Measurements from ENCODE around the gene TCERG1L. TPM values are rescaled to one million over a fixed set of nuclear protein-coding genes. Genes with fewer than 3 reads are reported as not detected.

Gene TCERG1L
- total RNA-seq, 2 experiments from 2014 or later = 0.08 TPM; not detected in 1

DNA sequence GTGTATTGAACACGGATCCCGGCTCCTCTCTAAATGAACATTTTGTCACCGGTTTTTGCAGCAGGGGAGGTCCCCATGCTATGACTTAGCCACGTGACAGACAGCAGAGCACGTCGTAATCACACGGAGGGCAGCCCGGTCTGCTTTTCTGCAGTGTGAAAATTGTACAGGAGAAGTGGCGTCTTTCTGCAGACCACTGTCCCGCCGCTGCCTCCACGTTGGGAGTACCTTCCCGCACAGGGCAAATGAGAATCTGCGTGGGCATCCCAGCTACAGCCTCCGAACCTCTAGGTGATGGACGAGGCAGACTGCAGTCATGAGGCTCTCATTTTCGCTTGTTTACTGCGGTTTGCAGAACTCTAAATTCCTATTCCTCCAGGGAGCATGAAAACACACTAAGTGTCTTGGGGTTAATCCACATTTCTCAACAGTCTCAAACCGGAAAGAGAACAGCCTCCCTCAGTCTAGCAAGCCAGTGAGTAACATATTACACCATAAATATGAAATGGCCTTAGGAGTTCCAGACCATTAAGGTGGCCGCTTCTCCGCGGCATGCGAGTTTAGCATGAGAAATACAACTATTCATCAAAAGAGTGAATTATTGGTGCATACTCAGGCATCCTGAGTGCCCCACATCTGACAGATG is 89.8 kb downstream of the TCERG1L start:
- Mint-ChIP-seq H3K4me1 (no peaks in the 10 kb centered on the region), H3K27me3 (peaks cover 3% of the 10 kb centered on the region), H3K36me3 (no peaks in the 10 kb centered on the region), H3K4me3 (no peak overlapping the region), H3K9me3 (no peaks in the 10 kb centered on the region), H3K27ac (no peak overlapping the region)
- no peak for DNase-seq

- no peak overlapping the region for H3K4me3 Mint-ChIP-seq
- H3K36me3 Mint-ChIP-seq = no peaks in the 10 kb centered on the region
- no peak overlapping the region for H3K27ac Mint-ChIP-seq
- H3K4me1 Mint-ChIP-seq = no peaks in the 10 kb centered on the region
- peaks cover 3% of the 10 kb centered on the region for H3K27me3 Mint-ChIP-seq
- no peaks in the 10 kb centered on the region for H3K9me3 Mint-ChIP-seq
- no peak for DNase-seq
Observed at GRCh38 chr10:131220601-131221171, 90.8 kb downstream of the TCERG1L start.

GRCh38 chr10:131219955-131220489 is 91.5 kb downstream of the TCERG1L start:
- Mint-ChIP-seq H3K4me3 (no peak overlapping the region), H3K4me1 (no peaks in the 10 kb centered on the region), H3K9me3 (no peaks in the 10 kb centered on the region), H3K27me3 (peaks cover 3% of the 10 kb centered on the region), H3K36me3 (no peaks in the 10 kb centered on the region), H3K27ac (no peak overlapping the region)
- DNase-seq = no peak

DNA sequence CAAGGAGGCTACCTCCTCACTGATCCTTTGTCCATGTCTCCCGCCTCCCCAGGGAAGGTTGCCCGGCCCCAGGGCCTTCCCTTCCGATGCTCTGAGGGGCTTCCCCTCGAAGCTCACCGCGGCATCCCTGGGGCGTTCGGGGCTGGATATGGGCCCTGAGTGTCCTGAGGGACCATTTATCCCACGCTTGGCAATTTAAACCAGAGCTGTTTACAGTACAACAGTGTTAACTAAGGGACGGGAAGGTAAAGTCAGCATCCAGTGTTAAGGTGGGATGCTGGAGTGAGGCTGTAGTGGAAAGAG is 92.0 kb downstream of the TCERG1L start:
- no peak for DNase-seq
- peaks cover 3% of the 10 kb centered on the region for H3K27me3 Mint-ChIP-seq
- H3K36me3 Mint-ChIP-seq = no peaks in the 10 kb centered on the region
- no peaks in the 10 kb centered on the region for H3K9me3 Mint-ChIP-seq
- no peak overlapping the region for H3K4me3 Mint-ChIP-seq
- H3K27ac Mint-ChIP-seq = no peak overlapping the region
- H3K4me1 Mint-ChIP-seq = no peaks in the 10 kb centered on the region

DNA sequence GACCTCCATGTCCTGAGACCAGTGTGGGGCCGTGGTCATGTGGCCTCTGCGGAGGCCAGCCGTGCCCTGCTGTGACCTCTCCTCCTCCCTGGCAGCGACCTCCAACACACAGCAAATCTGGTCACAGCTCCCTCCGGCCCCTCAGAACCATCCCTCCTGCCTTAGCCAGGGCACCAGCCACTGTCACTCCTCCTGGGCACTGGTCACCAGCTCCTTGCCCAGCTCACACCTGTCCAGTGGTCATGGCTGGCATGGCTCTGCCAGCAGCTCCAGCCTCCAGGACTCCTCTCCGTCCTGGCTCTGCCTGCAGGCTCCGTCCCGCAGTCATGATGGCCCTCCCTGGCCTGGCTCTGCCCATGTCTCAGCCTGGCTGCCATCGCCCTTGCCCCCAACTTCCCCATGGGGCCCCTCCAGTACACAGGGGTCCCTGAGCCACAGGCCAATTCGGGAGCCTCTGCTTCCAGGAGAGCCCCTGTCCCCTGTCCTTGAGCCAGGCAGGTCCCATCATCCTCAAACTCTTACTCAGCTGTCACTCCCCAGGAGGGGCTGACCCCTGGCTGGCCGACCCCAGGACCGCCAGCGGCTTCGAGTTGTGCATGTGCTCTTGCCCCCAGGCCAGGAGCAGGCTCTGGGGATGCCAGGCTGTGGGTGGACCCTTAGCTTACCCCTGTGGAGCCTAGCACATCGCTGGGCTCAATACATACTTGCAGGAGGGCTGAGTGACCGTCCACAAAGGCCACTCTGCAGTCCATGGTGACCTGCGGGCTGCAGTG is 92.5 kb downstream of the TCERG1L start:
- Mint-ChIP-seq H3K36me3 (no peaks in the 10 kb centered on the region), H3K4me1 (no peaks in the 10 kb centered on the region), H3K27me3 (peaks cover under 1% of the 10 kb centered on the region), H3K4me3 (no peak overlapping the region), H3K27ac (no peak overlapping the region), H3K9me3 (no peaks in the 10 kb centered on the region)
- no peak for DNase-seq

DNA sequence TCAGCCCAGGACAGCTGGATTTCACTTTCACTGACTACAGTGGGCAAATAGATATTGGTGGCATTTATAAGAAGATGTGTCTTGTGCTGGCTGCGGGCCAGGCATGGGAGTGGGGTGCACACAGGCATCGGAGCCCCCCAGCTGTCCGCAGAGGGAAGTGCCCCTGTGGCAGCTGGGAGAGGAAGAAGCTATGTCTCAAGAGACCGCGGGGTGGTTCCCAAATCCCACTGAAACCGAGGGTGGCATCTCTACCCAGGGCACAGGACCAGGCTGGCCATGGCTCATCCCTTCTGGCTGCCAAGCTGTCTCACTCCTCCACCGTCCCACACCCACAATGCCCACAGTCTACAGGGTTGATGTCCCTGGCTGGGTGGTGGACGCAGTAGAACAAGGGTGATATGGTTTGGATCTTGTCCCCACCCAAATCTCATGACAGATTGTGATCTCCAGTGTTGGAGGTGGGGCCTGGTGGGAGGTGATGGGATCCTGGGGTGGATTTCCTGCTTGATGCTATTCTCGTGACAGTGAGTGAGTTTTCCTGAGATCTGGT is 94.8 kb downstream of the TCERG1L start:
- Mint-ChIP-seq H3K27me3 (no peaks in the 10 kb centered on the region), H3K36me3 (no peaks in the 10 kb centered on the region), H3K27ac (no peak overlapping the region), H3K4me3 (no peak overlapping the region), H3K9me3 (no peaks in the 10 kb centered on the region), H3K4me1 (no peaks in the 10 kb centered on the region)
- no peak for DNase-seq

GRCh38 chr10:131215776-131216175 is 95.7 kb downstream of the TCERG1L start:
- Mint-ChIP-seq H3K9me3 (no peaks in the 10 kb centered on the region), H3K4me1 (no peaks in the 10 kb centered on the region), H3K4me3 (no peak overlapping the region), H3K36me3 (no peaks in the 10 kb centered on the region), H3K27ac (no peak overlapping the region), H3K27me3 (no peaks in the 10 kb centered on the region)
- DNase-seq = no peak

- Mint-ChIP-seq H3K4me1 (no peaks in the 10 kb centered on the region), H3K9me3 (no peaks in the 10 kb centered on the region), H3K4me3 (no peak overlapping the region)
Observed at GRCh38 chr10:131214521-131215244, 96.8 kb downstream of the TCERG1L start.

GRCh38 chr10:131213741-131214505 is 97.6 kb downstream of the TCERG1L start:
- no peak for DNase-seq
- no peak overlapping the region for H3K27ac Mint-ChIP-seq
- H3K4me1 Mint-ChIP-seq = no peaks in the 10 kb centered on the region
- H3K36me3 Mint-ChIP-seq = no peaks in the 10 kb centered on the region
- no peaks in the 10 kb centered on the region for H3K27me3 Mint-ChIP-seq
- H3K9me3 Mint-ChIP-seq = no peaks in the 10 kb centered on the region
- no peak overlapping the region for H3K4me3 Mint-ChIP-seq

More at GRCh38 chr10:131214521-131215244, 96.8 kb downstream of the TCERG1L start:
- Mint-ChIP-seq H3K36me3 (no peaks in the 10 kb centered on the region), H3K27ac (no peak overlapping the region), H3K27me3 (no peaks in the 10 kb centered on the region)
- DNase-seq = no peak

DNA sequence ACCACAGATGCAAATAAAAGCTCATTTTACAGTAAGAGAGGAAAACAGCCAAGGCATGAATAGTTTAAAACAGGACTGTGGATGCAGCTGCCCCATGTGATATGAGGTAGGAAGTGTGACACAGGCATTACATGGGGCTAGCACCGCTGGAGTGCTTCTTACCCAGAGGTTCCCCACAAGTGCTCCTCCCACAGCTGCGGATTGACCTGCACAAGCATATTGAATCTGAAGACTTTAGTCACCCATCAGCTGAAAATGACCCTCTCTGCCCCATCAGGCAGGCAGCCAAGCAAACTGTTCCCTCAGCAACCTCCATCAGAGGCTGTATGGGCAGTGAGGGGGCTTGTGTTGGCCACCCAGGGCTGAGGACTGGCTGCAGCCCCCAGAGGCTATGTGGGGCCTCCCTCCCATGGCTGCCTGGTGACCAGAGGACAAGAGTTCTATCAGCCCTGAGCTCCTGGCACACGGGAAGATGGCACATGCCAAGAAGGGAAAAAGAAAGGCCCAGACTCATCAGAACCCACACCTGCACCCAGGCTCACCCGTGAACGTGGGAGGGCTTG is 98.7 kb downstream of the TCERG1L start:
- Mint-ChIP-seq H3K4me1 (no peaks in the 10 kb centered on the region), H3K9me3 (no peaks in the 10 kb centered on the region), H3K27ac (no peak overlapping the region), H3K27me3 (no peaks in the 10 kb centered on the region), H3K4me3 (no peak overlapping the region), H3K36me3 (no peaks in the 10 kb centered on the region)
- no peak for DNase-seq

GRCh38 chr10:131211965-131212619 is 99.4 kb downstream of the TCERG1L start:
- Mint-ChIP-seq H3K27me3 (no peaks in the 10 kb centered on the region), H3K4me3 (no peak overlapping the region), H3K36me3 (no peaks in the 10 kb centered on the region), H3K9me3 (no peaks in the 10 kb centered on the region), H3K27ac (no peak overlapping the region), H3K4me1 (no peaks in the 10 kb centered on the region)
- DNase-seq = no peak

- no peaks in the 10 kb centered on the region for H3K27me3 Mint-ChIP-seq
- no peak overlapping the region for H3K27ac Mint-ChIP-seq
- H3K36me3 Mint-ChIP-seq = no peaks in the 10 kb centered on the region
- H3K9me3 Mint-ChIP-seq = no peaks in the 10 kb centered on the region
- no peak overlapping the region for H3K4me3 Mint-ChIP-seq
- no peak for DNase-seq
- H3K4me1 Mint-ChIP-seq = no peaks in the 10 kb centered on the region
Observed at GRCh38 chr10:131211559-131211958, 100.0 kb downstream of the TCERG1L start.

DNA sequence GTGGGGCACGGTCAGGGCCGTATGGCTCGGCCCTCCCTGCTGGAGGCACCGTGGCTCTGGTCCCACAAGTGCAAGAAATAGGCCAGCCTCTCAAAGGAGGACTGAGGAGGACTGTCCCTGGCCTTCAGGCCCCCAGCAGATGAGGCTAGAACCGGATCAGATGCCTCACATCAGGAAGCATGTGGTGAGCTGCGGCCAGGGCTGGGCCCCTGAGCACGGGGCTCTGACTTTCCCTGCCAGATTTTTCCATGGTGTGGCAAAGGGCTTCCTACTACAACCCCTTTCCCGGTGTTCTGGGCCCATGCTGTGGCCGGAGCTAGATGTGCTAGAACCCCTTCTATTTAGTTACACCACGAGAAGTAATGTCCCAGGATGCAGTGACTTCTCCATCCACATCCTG is 100.4 kb downstream of the TCERG1L start:
- H3K36me3 Mint-ChIP-seq = no peaks in the 10 kb centered on the region
- H3K4me3 Mint-ChIP-seq = no peak overlapping the region
- H3K27ac Mint-ChIP-seq = no peak overlapping the region

DNA sequence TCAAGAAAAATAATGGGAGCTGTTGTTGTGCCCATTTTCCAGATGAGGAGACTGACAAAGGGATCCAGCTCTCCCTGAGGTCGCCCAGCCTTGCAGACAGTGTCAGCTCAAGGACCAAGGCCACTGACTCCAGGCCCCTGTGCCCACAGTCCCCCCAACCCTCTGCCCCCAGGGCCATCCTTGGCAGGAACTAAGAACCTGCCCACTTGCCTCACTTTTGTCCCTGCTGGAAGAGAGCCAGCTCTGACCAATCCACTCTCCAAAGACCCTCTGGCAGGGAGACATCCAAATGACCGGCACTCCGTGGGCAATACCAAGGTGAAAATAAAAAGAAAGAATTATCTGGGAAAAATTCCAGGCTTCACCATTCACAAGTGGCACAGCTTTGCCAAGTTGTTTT is 101.3 kb downstream of the TCERG1L start:
- no peaks in the 10 kb centered on the region for H3K36me3 Mint-ChIP-seq
- H3K9me3 Mint-ChIP-seq = no peaks in the 10 kb centered on the region
- H3K27me3 Mint-ChIP-seq = no peaks in the 10 kb centered on the region
- H3K27ac Mint-ChIP-seq = no peak overlapping the region
- no peaks in the 10 kb centered on the region for H3K4me1 Mint-ChIP-seq
- H3K4me3 Mint-ChIP-seq = no peak overlapping the region
- no peak for DNase-seq

More for the DNA sequence above, 100.4 kb downstream of the TCERG1L start:
- Mint-ChIP-seq H3K9me3 (no peaks in the 10 kb centered on the region), H3K27me3 (no peaks in the 10 kb centered on the region), H3K4me1 (no peaks in the 10 kb centered on the region)
- no peak for DNase-seq

Measured in activated naive CD8-positive, alpha-beta T cell treated with anti-CD3 and anti-CD28 coated beads for 36 hours (primary cell).